ENCODE measurements around the gene SATB2. TPM values are rescaled to one million over a fixed set of nuclear protein-coding genes. Genes with fewer than 3 reads are reported as not detected.

Gene SATB2
- total RNA-seq, 1 experiment from 2014 or later: 13.8 TPM

- Histone ChIP-seq H3K9me2 (ENCODE audit: insufficient read depth) (no peaks in the 10 kb centered on the region), H4K20me1 (ENCODE audit: insufficient read depth) (no peaks in the 10 kb centered on the region), H2AFZ (ENCODE audit: low read depth, low read length, poor library complexity, severe bottlenecking) (no peak overlapping the region), H3K9ac (ENCODE audit: low read length) (no peak overlapping the region), H3K27me3 (ENCODE audit: insufficient read depth, low read length) (no peaks in the 10 kb centered on the region), H3K27ac (ENCODE audit: low read depth, low read length) (no peak overlapping the region), H3K9me3 (ENCODE audit: control insufficient read depth in 1 of 2, insufficient read depth in 1 of 2, low read depth in 1 of 2, low read length in 2 of 2) (no peaks in the 10 kb centered on the region), H3K36me3 (ENCODE audit: control insufficient read depth in 1 of 2, insufficient read depth in 2 of 2, low read length in 2 of 2) (no peaks in the 10 kb centered on the region), H3K4me2 (ENCODE audit: low read length) (no peak overlapping the region), H3K4me3 (replicated peaks in 1 of 2; ENCODE audit: low read depth in 1 of 2, low read length in 2 of 2) (no peak overlapping the region), H3K4me1 (ENCODE audit: control insufficient read depth in 1 of 2, insufficient read depth in 2 of 2, low read length in 2 of 2) (peaks cover 0 to 5% of the 10 kb centered on the region in 2 experiments; a peak in 2 of 4 replicates), H3K79me2 (ENCODE audit: insufficient read depth, low read length) (no peaks in the 10 kb centered on the region)
- ChIA-PET RAD21 (ENCODE audit: low non-redundant PET in 1 of 2, low total read pairs in 2 of 2, uncharacterized antibody in 2 of 2, unreplicated experiment in 2 of 2) (no interaction called here), CTCF (no interaction called here), POLR2A (no interaction called here)
- no peak for TF ChIP-seq ZNF274 (IDR thresholded peaks at IDR 0.05; ENCODE audit: low read depth, low read length)
- no peak for TF ChIP-seq EZH2phosphoT487 (IDR thresholded peaks at IDR 0.05; ENCODE audit: borderline replicate concordance)
- TF ChIP-seq TCF7L2 (IDR thresholded peaks at IDR 0.05; ENCODE audit: borderline replicate concordance, extremely low read depth, insufficient read depth, insufficient read length): no peak
- no peak for TF ChIP-seq CBX3 (IDR thresholded peaks at IDR 0.05; ENCODE audit: low read depth)
- TF ChIP-seq POLR2AphosphoS5 (IDR thresholded peaks at IDR 0.05; ENCODE audit: low read depth, low read length): no peak
- no peak for TF ChIP-seq CEBPB (IDR thresholded peaks at IDR 0.05; ENCODE audit: low read depth)
- no peak for TF ChIP-seq MAX (IDR thresholded peaks at IDR 0.05)
- TF ChIP-seq EZH2 (IDR thresholded peaks at IDR 0.05): no peak
- TF ChIP-seq FOSL1 (IDR thresholded peaks at IDR 0.05; ENCODE audit: low read depth): no peak
- no peak for TF ChIP-seq EGR1 (IDR thresholded peaks at IDR 0.05; ENCODE audit: low read depth)
- no peak for TF ChIP-seq YY1 (IDR thresholded peaks at IDR 0.05; ENCODE audit: extremely low read depth, insufficient replicate concordance, low read depth, low read length)
- TF ChIP-seq ELF1 (IDR thresholded peaks at IDR 0.05; ENCODE audit: borderline replicate concordance, low read depth): no peak
- TF ChIP-seq SRF (IDR thresholded peaks at IDR 0.05; ENCODE audit: low read depth): no peak
- TF ChIP-seq SP1 (IDR thresholded peaks at IDR 0.05; ENCODE audit: low read depth): no peak
- TF ChIP-seq ZFX (IDR thresholded peaks at IDR 0.05): no peak
- intact Hi-C loops (cut with micrococcal nuclease): no loop called here
- DNase-seq (ENCODE audit: low read depth, low spot score) (no peak), ATAC-seq (no peak)
- BruUV-seq (replicated peaks): no TSS peak
Observed at GRCh38 chr2:199219551-199219950, 238.2 kb downstream of the SATB2 start.

Measured in HCT116 (cell line).